Activated T-cell treated with anti-CD3 and anti-CD28 coated beads, Interleukin-2, amount 50 U/mL, for 1 hour (primary cell): Measurements from ENCODE around the gene GRIK4.

ENCODE experiments used
- DNase-seq: peaks from one replicate; pipeline ENCODE4 v3.0.0-alpha.2; 2020

The GRIK4 gene

DNA sequence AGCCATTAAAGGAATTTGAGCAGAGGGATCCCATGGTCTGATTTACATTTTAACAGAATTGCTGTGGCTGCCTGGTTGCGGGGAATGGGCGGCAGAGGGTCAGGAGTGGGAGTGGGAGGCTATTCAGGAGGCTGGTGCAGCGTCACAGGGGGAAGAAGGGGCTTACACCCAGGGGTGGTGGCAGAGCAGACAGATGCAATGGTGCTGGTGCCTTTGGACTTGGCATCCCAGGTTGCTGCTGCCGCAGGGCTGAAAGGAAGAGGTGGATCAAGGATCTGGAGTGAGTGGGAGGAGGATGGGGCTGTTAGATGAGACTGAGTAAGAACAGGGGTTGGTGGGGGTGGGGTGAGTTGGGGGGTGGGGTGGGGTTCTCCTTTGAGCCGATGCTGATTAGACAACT lies 38.5 kb downstream of the GRIK4 start:
- no peak for DNase-seq

GRCh38 chr11:120551191-120551590 lies 39.6 kb downstream of the GRIK4 start:
- DNase-seq, result no peak

GRCh38 chr11:120554766-120555432 lies 43.4 kb downstream of the GRIK4 start:
- DNase-seq, result no peak

GRCh38 chr11:120555433-120555773 lies 43.9 kb downstream of the GRIK4 start:
- no peak for DNase-seq

- DNase-seq, result no peak
Measured at GRCh38 chr11:120556797-120557196, 45.2 kb downstream of the GRIK4 start.

DNA sequence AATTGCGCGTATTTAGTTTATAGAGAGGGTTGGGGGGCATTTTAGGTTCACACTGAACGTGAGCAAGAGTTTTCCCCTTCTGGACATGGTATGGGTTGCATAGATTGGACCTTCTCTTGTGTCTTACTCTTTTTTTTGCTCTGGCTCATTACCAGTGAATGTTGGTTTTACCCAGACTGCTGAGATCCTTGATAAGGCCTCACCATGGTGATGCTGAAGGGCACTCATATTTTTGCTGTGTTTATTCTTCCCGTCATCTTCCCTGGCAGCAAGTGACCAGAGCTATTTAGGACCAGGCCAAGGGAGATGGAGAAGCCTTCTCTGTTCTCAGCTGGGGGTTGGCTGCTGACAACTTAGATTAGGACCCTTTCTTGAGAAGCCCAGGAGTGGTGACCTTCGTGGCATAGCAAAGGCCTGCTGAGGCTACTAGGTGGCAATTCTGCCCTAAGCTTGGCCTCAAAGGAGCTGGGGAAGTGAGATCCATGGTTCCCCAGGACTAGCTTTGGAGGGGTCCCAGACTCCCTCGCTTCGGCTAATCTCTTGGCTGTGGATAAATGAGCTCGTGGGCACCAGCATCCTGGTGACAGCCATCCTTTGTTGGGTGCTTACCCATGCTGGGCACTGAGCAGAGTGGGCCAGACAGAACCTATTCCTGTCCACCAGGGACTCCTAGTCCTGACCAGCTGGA lies 47.3 kb downstream of the GRIK4 start:
- DNase-seq, result no peak

DNA sequence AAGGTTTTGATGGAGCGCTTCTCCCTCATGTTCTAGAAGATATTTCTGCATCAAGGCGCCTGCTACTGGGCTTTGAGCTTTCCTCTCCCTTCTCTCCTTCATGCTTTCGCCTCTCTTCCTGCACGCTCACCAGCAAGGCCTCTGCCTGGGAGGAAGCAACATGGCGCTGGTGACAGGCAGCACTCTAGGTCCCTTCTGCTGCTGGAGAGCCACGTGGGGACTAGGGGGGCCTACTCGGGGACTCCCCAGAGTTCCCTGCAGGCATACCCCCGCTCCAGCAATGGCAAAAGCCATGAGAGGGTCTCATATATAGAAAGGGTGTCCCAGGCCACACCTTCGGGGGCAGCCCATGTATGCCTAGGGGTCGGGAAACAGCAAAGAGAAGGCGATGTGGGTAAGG lies 49.7 kb downstream of the GRIK4 start:
- DNase-seq, result no peak

- no peak for DNase-seq
Measured at GRCh38 chr11:120562806-120563425, 51.4 kb downstream of the GRIK4 start.

- no peak for DNase-seq
Measured at GRCh38 chr11:120563703-120564572, 52.4 kb downstream of the GRIK4 start.

- DNase-seq, result no peak
Measured at GRCh38 chr11:120564573-120565311, 53.2 kb downstream of the GRIK4 start.

DNA sequence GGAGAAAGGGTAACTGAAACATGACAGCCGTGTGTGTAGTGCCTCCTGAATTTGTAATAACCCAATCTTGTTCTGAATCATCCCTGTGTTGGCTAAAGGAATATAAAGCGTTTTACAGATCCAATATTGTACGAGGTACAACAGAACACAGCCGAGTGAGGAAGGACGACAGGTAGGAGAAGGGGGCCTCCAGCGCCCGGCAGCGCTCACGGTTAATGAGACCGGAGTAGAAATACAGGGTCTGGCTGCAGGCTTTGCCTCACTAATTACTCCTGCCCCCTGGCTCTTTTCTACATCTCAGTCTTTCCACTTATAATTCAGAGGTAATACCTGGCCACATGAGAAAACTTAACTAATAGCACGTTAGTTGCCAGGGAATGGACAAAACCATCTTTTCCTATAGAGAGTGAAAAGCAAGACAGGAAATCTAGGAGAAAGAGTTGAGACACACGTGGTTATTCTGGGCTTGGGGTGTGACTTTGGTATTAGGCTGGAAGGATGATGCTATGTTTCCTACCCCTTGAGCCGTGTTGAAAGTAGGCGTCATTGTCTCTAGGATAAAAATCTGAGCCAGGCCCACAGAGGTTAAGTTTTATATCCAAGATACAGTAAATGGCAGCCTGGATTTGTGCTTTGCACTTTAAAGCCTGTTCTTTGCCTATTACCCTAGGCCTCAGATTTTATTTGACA lies 54.1 kb downstream of the GRIK4 start:
- DNase-seq, result no peak

- no peak for DNase-seq
Measured at GRCh38 chr11:120566176-120566575, 54.6 kb downstream of the GRIK4 start.

DNA sequence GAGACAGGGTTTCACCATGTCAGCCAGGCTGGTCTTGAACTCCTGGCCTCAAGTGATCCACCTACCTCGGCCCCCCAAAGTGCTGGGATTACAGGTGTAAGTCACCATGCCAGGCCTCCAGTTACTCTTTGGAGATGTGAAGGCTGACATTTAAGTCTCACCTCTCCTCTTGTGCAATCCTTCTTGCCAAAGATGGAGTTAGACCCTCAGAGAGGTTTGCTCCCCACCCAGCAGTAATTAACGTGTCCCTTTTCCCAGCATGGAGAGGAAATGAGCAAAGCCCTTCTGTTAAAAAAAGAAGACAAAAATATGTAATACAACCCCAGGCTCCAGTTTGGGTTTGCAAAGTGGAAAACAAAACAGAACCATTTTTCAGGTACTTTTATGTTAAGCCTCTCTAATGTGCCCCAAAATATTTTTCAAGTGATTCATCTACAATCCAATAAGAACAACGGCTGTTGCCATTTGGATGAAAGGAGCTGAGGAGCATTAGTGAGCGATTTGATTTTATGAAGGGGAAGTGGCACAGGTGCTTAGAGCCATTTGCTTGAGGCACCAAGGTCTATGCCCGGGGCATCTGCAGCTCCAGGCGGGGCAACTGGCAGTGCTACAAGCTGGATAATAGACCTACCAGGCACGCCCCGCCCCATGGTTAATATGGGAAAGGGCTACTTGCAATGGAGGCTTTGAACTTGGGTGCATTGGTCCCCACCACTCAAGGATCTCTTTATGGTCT lies 57.2 kb downstream of the GRIK4 start:
- no peak for DNase-seq

GRCh38 chr11:120569861-120570260 lies 58.3 kb downstream of the GRIK4 start:
- DNase-seq, result no peak

DNA sequence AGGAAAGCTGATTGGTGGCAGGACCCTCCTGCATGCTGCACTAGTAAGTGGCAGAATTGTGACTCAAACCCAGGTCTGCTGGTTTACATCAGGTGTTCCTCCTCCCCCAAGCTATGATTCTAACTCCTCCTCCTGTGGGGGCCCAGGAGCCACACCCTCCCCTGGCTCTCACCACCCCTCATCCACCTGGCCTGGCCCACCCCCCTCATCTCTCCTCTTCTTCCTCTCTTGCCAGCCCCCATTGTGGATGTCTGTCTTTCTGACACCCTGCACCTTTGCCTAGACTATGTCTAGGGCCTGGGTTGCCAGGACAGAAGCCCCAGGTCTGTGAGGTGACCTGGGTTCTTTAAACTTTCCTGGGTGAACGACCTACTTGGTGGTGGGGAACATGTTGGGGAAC lies 59.9 kb downstream of the GRIK4 start:
- no peak for DNase-seq

DNA sequence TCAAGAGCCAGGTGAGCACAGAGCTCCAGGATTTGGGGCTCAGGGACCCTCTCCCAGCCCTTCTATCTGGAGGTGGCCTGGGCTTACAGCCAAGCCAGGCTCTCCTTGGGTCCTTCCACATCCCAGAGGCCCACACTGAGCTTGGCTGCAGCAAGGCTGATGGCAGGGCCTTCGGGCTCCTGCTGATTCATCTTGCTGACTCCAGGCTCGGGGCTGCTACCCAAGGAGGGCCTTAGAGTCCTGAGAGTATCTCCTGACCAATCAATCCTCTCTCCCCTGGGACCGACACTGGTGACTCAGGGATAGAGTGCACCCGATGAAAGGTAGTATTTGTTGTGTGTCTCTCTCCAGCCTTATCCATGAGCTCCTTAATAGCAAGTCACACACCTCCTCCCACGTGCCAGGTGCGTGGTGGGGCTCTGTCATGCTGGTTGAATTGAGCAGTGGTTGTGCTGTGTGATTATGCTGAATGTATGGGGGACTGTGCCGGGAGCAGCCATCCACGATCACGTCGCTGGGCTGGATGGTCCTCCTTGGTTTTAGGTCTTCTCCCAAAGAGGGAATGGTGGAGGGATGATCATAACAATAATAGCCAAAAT lies 62.3 kb downstream of the GRIK4 start:
- DNase-seq, result no peak

GRCh38 chr11:120574876-120575275 lies 63.3 kb downstream of the GRIK4 start:
- DNase-seq, result no peak

DNA sequence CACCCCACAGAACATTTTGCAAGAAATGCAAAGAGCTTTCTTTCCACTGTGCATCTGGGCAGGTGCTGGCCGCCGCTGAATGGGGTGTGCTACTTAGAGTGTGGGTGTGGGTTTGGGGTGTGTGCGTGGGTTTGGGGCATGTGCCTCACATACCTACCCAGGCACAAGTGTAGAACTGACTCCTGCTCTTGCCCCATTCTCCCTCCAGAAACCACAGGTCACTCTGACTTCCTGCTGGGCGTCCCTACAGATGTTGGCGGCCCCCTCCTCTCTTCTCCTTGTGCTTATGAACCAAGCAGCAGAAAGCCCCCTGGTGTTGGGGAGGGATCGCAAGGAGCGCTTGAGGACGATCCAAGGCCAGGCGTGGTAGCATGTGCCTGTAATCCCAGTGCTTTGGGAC lies 63.9 kb downstream of the GRIK4 start:
- DNase-seq, result no peak

DNA sequence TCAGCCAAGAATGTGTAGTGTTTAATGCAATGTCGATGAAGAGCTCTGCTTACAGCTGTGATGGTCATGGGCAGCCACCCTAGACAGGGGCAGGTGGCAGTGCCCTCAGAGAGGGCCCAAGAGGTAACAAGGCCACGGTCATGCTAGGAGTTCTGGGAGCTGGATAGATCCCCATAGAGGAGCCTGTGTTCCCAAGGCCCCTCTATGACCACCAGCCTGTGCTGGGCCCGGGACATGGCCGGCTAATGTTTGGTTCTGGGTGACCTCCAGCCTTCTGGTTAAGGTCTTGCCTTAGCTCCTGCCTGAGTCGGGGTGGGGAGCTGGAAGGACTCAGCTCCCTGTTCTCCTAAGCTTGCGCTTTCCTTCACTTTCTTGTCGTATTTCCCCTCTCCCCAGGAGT lies 65.1 kb downstream of the GRIK4 start:
- no peak for DNase-seq

DNA sequence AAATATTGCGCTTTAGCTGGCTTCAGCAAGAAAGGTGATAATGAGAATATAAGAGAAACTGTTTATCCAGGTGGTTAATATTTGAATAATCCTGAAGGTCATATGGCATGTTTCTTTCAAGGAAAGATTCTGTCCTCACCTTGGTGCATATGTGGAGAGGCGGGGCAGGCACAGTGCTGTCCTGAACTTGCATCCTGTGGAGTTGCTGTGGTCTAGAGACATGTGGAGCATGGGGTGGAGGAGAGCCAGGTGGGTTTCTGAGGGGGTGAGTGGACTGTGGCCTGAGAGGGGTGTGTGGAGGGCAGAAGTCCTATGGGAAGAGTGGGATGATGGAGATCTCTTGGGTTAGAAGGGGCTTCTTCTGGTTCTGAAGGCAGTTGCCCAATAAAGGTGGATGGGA lies 65.5 kb downstream of the GRIK4 start:
- no peak for DNase-seq
